Measurements from ENCODE around the gene PHF10.

The PHF10 gene

GRCh38 chr6:169689287-169689686 is 35.0 kb downstream of the PHF10 start:
- no peak for ATAC-seq (ENCODE audit: insufficient read depth, low read depth)
- Histone ChIP-seq H3K4me3 (ENCODE audit: low read depth in 1 of 2, low read length in 2 of 2) (no peak overlapping the region), H3K9ac (ENCODE audit: low read depth, low read length) (no peak overlapping the region), H3K36me3 (ENCODE audit: insufficient read depth, low read length) (peaks cover 27% of the 10 kb centered on the region), H3K4me1 (ENCODE audit: insufficient read depth, low read length) (no peaks in the 10 kb centered on the region), H3K9me3 (ENCODE audit: insufficient read depth, low read length, severe bottlenecking) (peaks cover 14% of the 10 kb centered on the region), H2AFZ (ENCODE audit: low read depth, low read length) (no peak overlapping the region), H3K27me3 (ENCODE audit: insufficient read depth, low read length, poor library complexity) (no peaks in the 10 kb centered on the region), H3K79me2 (ENCODE audit: insufficient read depth, low read length) (no peaks in the 10 kb centered on the region; the same call in 1 of the 2 replicates), H4K20me1 (ENCODE audit: insufficient read depth, low read length) (no peaks in the 10 kb centered on the region), H3K27ac (ENCODE audit: low read length) (no peak overlapping the region), H3K4me2 (ENCODE audit: insufficient read depth, low read length) (no peak overlapping the region)
- TF ChIP-seq CTCF (IDR thresholded peaks at IDR 0.05; ENCODE audit: borderline replicate concordance, extremely low read depth, low read length, poor library complexity, severe bottlenecking) = no peak
- TF ChIP-seq EZH2 (IDR thresholded peaks at IDR 0.05; ENCODE audit: borderline replicate concordance, low read depth, low read length, severe bottlenecking) = no peak
- DNase-seq = no peak

GRCh38 chr6:169685860-169686259 is 38.4 kb downstream of the PHF10 start:
- Histone ChIP-seq H2AFZ (ENCODE audit: low read depth, low read length) (no peak overlapping the region), H3K4me3 (ENCODE audit: low read depth in 1 of 2, low read length in 2 of 2) (no peak overlapping the region), H3K27ac (ENCODE audit: low read length) (no peak overlapping the region), H3K79me2 (ENCODE audit: insufficient read depth, low read length) (no peaks in the 10 kb centered on the region; the same call in 1 of the 2 replicates), H3K27me3 (ENCODE audit: insufficient read depth, low read length, poor library complexity) (no peaks in the 10 kb centered on the region), H3K4me2 (ENCODE audit: insufficient read depth, low read length) (no peak overlapping the region), H3K4me1 (ENCODE audit: insufficient read depth, low read length) (no peaks in the 10 kb centered on the region), H3K9ac (ENCODE audit: low read depth, low read length) (no peak overlapping the region), H4K20me1 (ENCODE audit: insufficient read depth, low read length) (no peaks in the 10 kb centered on the region), H3K9me3 (ENCODE audit: insufficient read depth, low read length, severe bottlenecking) (peaks cover 24% of the 10 kb centered on the region), H3K36me3 (ENCODE audit: insufficient read depth, low read length) (peaks cover 45% of the 10 kb centered on the region)
- ATAC-seq (ENCODE audit: insufficient read depth, low read depth) (no peak), DNase-seq (no peak)
- TF ChIP-seq EZH2 (IDR thresholded peaks at IDR 0.05; ENCODE audit: borderline replicate concordance, low read depth, low read length, severe bottlenecking) (no peak), CTCF (IDR thresholded peaks at IDR 0.05; ENCODE audit: borderline replicate concordance, extremely low read depth, low read length, poor library complexity, severe bottlenecking) (no peak)

- ATAC-seq (ENCODE audit: insufficient read depth, low read depth) (no peak), DNase-seq (no peak)
- peaks cover 52% of the 10 kb centered on the region for H3K36me3 ChIP-seq (ENCODE audit: insufficient read depth, low read length)
- H3K27ac ChIP-seq (ENCODE audit: low read length) = no peak overlapping the region
- no peak for TF ChIP-seq CTCF (IDR thresholded peaks at IDR 0.05; ENCODE audit: borderline replicate concordance, extremely low read depth, low read length, poor library complexity, severe bottlenecking)
- TF ChIP-seq EZH2 (IDR thresholded peaks at IDR 0.05; ENCODE audit: borderline replicate concordance, low read depth, low read length, severe bottlenecking) = no peak
- H3K4me1 ChIP-seq (ENCODE audit: insufficient read depth, low read length) = no peaks in the 10 kb centered on the region
- peaks cover 24% of the 10 kb centered on the region for H3K9me3 ChIP-seq (ENCODE audit: insufficient read depth, low read length, severe bottlenecking)
- no peak overlapping the region for H3K9ac ChIP-seq (ENCODE audit: low read depth, low read length)
- no peaks in the 10 kb centered on the region for H3K27me3 ChIP-seq (ENCODE audit: insufficient read depth, low read length, poor library complexity)
- no peaks in the 10 kb centered on the region; the same call in 1 of the 2 replicates for H3K79me2 ChIP-seq (ENCODE audit: insufficient read depth, low read length)
- H2AFZ ChIP-seq (ENCODE audit: low read depth, low read length) = no peak overlapping the region
- no peak overlapping the region for H3K4me2 ChIP-seq (ENCODE audit: insufficient read depth, low read length)
- H4K20me1 ChIP-seq (ENCODE audit: insufficient read depth, low read length) = no peaks in the 10 kb centered on the region
- no peak overlapping the region for H3K4me3 ChIP-seq (ENCODE audit: low read depth in 1 of 2, low read length in 2 of 2)
Observed at GRCh38 chr6:169684056-169684455, 40.2 kb downstream of the PHF10 start.

GRCh38 chr6:169678342-169678741 is 46.0 kb downstream of the PHF10 start:
- H3K4me1 ChIP-seq (ENCODE audit: insufficient read depth, low read length) = no peaks in the 10 kb centered on the region
- no peak overlapping the region for H3K4me3 ChIP-seq (ENCODE audit: low read depth in 1 of 2, low read length in 2 of 2)
- peaks cover 25% of the 10 kb centered on the region; the same call in 1 of the 2 replicates for H3K36me3 ChIP-seq (ENCODE audit: insufficient read depth, low read length)
- H3K9me3 ChIP-seq (ENCODE audit: insufficient read depth, low read length, severe bottlenecking) = peaks cover 12% of the 10 kb centered on the region
- no peaks in the 10 kb centered on the region for H3K79me2 ChIP-seq (ENCODE audit: insufficient read depth, low read length)
- no peaks in the 10 kb centered on the region for H4K20me1 ChIP-seq (ENCODE audit: insufficient read depth, low read length)
- ATAC-seq (ENCODE audit: insufficient read depth, low read depth) (no peak), DNase-seq (no peak)
- no peak for TF ChIP-seq CTCF (IDR thresholded peaks at IDR 0.05; ENCODE audit: borderline replicate concordance, extremely low read depth, low read length, poor library complexity, severe bottlenecking)
- H3K27me3 ChIP-seq (ENCODE audit: insufficient read depth, low read length, poor library complexity) = no peaks in the 10 kb centered on the region
- no peak overlapping the region for H3K27ac ChIP-seq (ENCODE audit: low read length)
- no peak overlapping the region for H2AFZ ChIP-seq (ENCODE audit: low read depth, low read length)
- no peak overlapping the region for H3K9ac ChIP-seq (ENCODE audit: low read depth, low read length)
- no peak overlapping the region for H3K4me2 ChIP-seq (ENCODE audit: insufficient read depth, low read length)
